ENCODE measurements around the gene DNAH3.
"Not testable (repeated sequence)": the region's sequence is repeated elsewhere in the genome, so short reads cannot be mapped to it uniquely, and the experiment has no call there.

The DNAH3 gene

GRCh38 chr16:21167929-21168602, 17.4 kb upstream of the DNAH3 start:
- no peak for DNase-seq

- no peak for DNase-seq
Measured at GRCh38 chr16:21167360-21167759, 16.7 kb upstream of the DNAH3 start.

GRCh38 chr16:21166561-21166961, 15.9 kb upstream of the DNAH3 start:
- DNase-seq = no peak

GRCh38 chr16:21164521-21165168, 14.0 kb upstream of the DNAH3 start:
- no peak for DNase-seq

GRCh38 chr16:21163576-21163975, 12.9 kb upstream of the DNAH3 start:
- DNase-seq = no peak

- DNase-seq = no peak
Measured at GRCh38 chr16:21162661-21163151, 12.1 kb upstream of the DNAH3 start.

- no peak for DNase-seq
Measured at GRCh38 chr16:21161211-21161610, 10.6 kb upstream of the DNAH3 start.

GRCh38 chr16:21160276-21160675, 9.6 kb upstream of the DNAH3 start:
- DNase-seq = no peak

- DNase-seq = no peak
Measured at GRCh38 chr16:21159281-21159951, 8.8 kb upstream of the DNAH3 start.

GRCh38 chr16:21158208-21159110, 7.8 kb upstream of the DNAH3 start, which contains the start of gene LDAF1:
Gene LDAF1 (plus strand): TSS chr16:21158674. CDS start chr16:21161183, 2,509 bp downstream.
- no peak for DNase-seq

GRCh38 chr16:21157632-21158031, 7.0 kb upstream of the DNAH3 start:
- no peak for DNase-seq

- no peak for DNase-seq
Measured at GRCh38 chr16:21156767-21157467, 6.3 kb upstream of the DNAH3 start.

- not testable (repeated sequence) for DNase-seq
Measured at GRCh38 chr16:21156011-21156410, 5.4 kb upstream of the DNAH3 start.

GRCh38 chr16:21153124-21153729, 2.6 kb upstream of the DNAH3 start:
- DNase-seq = not testable (repeated sequence)

- not testable (repeated sequence) for DNase-seq
Measured at GRCh38 chr16:21152160-21153030, 1.7 kb upstream of the DNAH3 start.

GRCh38 chr16:21145738-21146137, 4.9 kb downstream of the DNAH3 start:
- no peak for DNase-seq

GRCh38 chr16:21134053-21134452, 16.6 kb downstream of the DNAH3 start:
- no peak for DNase-seq

- DNase-seq = no peak
Measured at GRCh38 chr16:21130811-21131210, 19.8 kb downstream of the DNAH3 start.

GRCh38 chr16:21128991-21129390, 21.7 kb downstream of the DNAH3 start:
- no peak for DNase-seq

GRCh38 chr16:21126518-21126917, 24.1 kb downstream of the DNAH3 start:
- DNase-seq = no peak

GRCh38 chr16:21125191-21125590, 25.5 kb downstream of the DNAH3 start:
- DNase-seq = no peak

Measured in cortex of kidney (tissue), 1 donor.